ENCODE data around the gene ADAM12. TPM values are rescaled to one million over a fixed set of nuclear protein-coding genes. Genes with fewer than 3 reads are reported as not detected.
"Not testable (repeated sequence)": the region's sequence is repeated elsewhere in the genome, so short reads cannot be mapped to it uniquely, and the experiment has no call there.

Gene ADAM12
- total RNA-seq, 1 donor from 2014 or later: 14.4 TPM

DNA sequence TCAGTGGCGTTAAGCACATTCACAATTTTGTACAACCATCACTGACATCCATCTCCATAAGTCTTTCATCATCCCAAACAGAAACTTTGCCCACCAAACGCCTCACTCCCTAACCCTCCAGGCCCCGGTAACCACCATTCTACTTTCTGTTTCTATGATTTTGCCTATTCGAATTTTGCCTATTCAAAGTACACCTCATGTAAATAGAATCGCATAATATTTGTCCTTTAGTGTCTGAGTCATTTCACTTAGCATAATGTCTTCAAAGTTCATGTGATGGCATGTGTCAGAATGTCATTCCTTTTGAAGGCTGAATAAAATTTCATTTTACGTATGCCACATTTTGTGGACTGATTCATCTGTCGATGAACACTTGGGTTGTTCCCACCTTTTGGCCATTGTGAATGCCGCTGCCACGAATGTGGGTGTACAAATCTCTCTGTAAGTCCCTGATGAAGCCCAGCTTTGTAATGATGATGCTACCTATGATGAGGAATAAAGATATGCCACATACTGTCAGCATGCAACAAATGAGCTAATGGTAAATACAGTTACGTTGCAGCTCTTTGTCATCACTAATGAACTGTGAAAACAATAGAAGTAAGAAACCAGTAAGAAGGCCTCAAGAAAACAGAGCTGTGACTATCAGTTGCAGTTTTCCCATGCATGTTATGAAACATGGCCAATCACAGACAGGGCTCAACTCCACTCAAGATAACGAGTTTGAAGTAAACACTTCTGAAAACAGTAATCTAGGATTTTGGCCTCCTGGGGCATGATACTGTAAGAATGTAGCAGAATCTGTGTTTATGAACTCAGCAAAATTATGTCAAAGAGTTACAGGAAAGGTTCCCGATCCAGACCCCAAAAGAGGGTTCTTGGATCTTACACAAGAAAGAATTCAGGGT lies 120.0 kb downstream of the ADAM12 start:
- DNase-seq (ENCODE audit: low read depth): no peak

DNA sequence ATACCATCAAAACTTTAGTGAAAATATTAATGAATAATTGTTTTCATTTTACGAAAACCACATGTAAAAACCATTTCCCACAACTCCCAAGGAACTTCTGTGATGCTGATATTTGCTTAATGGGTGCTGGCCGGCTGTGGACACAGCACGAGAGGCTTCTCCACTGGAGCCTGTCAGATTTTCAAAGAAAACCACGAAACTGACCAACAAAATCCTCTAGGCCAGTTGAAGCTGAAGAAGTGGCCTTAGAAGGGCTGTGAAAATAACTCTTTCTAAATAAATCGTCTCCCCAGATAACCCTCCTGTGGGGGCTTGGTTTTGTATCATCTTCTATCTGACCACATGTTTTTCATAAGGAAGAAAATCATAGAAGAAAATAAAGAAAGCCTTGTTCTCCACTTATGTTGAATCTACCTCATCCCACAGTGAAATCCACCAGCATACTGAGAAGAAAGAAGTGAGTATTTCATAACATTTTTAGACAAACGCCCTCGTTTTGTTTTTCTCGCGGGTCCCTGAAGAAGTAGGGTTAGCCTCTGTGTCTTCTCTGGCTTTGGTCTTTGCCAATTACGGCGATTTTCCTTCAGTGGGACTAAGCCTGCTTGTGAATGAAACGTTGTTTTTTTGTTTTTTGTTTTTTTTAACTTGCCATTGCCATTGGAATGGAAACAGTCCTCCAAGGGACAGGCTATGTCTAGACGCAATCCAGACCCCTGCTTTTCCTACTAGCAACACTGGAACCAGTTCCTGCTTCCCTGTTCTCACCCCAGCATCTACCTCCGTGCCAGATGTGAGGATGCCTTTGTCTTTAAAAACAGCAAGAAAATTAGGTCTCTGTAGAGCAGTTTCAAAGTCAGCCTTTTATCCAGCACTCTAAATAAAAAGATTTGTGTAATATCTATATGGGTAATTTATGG lies 123.9 kb downstream of the ADAM12 start:
- DNase-seq (ENCODE audit: low read depth): peak; percentile 74

DNA sequence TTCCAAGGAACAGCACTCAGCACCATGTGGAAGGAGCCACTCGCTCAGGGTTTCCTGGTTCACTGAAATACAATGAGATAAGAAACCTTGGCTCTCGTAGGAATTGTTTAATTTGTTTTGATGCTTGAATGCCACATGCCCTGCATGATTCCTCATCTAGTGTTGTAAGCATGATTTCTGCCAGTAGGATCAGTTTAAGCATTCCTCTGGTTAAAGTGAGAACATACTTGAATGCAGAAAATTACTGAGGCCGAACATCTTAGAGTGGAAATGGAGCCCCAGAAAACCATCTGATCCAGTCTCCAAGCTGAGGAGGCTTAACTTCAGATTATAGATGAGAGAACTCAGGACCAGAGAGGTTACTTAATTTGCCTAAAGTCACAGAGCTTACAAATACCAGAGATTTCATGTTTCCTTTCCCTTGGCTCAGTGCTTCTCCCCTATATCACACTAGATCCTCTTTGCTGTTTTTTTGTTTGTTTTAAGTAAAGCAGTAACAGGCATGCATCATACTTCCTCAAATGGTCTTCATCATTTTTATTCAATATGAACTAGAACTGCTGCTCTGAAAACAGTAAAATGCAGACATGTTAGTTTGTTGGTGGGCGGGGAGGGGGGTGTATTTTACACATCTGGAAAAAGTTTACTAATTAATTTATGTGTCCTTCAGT lies 125.1 kb downstream of the ADAM12 start:
- DNase-seq (ENCODE audit: low read depth): no peak

DNA sequence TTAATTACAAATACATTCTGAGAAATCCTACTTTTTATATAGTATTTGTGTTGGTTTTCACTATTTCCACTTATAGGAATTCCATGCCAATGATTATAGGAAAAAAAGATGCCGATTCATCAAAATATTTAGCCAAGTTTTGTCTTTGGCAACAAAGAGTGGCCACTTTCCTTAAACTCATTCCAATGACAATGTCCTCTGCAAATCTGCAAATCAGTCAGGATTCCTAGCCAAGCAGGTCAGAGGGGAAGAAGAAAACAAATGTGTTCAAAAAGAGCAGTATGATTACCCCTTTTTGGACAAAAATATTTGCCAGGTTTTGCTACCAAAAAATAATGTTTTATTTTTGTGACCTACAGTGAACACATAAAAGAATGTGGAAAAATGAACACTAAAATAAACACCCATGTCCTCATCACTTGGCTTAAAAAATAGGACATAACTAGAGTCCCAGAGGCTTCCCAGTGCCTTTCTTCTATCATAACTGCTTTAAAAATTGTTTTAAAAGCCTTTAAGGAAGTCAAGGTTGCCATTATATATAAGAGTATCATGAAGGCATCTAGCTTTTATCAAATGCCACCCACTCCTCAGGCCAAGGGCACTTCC lies 125.9 kb downstream of the ADAM12 start:
- DNase-seq (ENCODE audit: low read depth): no peak

DNA sequence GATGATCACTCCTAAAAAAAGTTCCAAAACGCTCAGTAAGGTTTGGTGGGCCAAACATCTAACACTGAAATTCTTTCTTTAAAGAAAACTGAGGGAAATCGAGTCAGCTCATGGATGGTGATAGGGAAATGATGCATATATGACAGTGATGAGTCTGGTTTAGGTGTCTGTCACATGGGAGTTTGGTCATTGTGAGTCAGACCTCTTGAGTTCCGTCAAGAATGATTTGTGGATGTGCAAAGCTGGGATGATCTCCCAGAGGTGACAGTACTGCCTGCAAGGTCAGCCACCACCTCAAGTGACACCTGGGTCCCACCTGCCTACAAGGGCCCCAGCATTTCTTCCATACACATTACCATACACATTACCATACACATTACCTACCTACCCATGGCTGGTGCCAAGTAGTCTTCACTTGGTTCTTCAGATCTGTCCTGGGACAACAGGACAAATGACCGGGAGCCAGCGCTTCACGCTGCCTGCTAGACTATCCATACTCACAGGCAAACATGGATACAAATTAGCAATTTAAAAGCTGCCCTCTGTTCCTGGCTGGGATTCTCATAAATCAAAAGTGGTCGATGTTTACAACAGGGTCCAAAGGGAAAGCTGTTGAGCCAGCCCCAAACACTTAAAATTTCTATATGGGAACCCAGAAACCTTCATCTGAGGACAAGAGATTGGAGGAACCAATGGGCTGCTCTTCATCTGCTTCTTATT lies 128.4 kb downstream of the ADAM12 start:
- no peak for DNase-seq (ENCODE audit: low read depth)

DNA sequence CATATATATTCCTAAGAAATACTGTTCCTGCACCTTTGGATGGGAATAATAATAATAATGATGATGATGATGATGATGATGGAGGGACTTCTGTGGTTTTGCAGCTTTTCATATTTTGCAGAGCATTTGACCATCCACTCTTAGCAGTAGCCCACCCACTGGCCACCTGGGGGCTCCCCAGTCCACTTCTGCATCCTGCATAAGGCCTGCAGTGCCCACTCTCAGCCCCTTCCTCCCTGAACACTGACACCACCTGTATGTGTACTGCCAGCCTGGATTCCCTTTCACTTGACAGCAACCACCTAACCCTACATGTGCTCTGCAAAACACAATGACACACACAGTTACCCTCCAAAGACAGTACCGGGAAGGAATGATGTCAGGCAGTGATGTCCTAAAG lies 131.4 kb downstream of the ADAM12 start:
- DNase-seq (ENCODE audit: low read depth): no peak

DNA sequence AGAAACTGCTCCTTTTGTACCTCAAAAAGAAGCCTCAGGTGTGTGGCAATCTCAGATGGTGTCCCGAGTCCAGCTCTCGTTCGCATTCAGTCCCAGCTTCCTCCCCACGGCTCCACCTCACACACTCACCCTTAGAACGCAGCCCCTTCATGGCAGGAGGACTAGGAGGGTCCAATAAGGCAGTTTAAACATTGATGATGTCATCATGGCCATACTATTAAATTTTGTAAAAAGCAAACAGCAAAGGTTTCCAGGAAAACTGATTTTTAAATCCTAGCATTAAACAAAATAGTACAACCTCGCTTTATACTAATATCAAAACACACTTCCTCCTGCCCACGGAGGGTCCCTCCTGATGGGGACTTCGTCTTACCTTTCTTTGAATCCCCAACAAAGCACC lies 133.0 kb downstream of the ADAM12 start:
- DNase-seq (ENCODE audit: low read depth): no peak

DNA sequence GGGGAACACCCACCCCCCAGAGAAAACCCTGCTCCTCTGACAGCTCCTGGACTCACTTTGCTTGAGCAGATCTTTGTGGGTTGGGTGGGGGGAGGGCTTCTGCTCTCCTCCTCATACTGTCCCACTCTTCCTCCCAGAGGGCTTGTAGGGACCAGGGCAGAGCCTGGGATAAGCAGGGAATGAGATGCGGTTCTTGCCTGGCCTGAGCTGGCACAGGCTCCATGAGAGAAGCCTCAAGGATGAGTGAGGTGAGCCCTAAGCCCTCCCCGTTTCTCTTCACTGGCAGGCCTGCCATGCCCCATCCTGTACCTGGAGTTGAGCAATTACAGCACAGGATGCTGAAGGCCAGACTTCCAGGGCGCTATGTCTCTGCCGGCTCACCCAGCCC lies 134.7 kb downstream of the ADAM12 start:
- no peak for DNase-seq (ENCODE audit: low read depth)

DNA sequence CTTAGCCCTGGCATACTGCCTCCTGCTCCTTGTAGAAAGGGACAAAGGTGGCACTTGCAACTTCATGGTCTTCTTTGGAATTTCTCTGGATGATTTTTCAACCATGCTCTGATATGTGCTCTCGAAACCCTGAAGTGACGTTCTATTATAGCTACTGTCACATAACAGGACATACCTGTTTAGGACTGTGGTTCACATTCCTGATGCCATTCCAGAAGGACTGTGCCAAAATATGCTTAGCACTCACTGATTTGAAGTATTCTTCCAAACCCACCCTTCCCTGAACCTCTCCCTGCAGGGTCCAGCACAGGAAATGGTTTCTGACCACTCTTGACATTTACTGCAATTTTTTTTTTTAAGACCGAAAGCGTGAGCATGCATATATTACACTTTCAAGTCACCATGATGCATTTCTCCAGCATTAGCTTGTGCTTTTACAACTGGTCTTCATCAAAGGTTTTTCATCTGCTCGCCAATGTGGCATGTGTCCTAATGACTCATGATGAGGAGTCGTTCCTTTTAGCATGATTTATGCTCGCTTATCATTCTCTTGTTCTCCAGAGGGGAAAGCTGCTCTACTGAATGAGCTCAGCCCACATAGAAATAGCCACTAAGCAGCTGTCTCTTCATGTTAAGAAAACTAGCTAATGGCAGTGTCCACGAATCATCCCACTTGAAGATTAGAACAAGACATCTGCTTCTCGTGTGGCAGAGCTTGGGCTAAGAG lies 135.2 kb downstream of the ADAM12 start:
- peak; percentile 97 for DNase-seq (ENCODE audit: low read depth)

DNA sequence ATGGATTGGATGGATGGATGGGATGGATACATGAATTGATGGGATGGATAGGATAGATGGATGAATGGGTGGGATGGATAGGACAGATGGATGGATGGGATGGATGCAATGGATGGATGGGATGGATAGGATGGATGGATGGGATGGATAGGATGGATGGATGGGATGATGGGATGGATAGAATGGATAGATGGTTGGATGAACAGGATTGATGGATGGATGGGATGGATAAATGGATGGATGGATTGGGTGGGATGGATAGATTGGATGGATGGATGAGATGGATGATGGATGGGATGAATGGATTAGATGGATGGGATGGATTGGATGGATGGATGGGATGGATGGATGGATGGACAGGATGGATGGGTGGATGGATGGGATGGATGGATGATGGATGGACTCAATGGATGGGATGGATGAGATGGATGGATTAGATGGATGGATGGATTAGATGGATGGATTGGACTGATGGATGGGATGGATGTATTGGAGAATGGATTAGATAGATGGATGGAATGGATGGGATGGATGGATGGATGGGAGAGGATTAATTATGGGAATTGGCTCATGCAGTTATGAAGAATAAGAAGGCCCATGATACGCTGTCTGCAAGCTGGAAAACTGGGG lies 136.4 kb downstream of the ADAM12 start:
- no peak for DNase-seq (ENCODE audit: low read depth)

DNA sequence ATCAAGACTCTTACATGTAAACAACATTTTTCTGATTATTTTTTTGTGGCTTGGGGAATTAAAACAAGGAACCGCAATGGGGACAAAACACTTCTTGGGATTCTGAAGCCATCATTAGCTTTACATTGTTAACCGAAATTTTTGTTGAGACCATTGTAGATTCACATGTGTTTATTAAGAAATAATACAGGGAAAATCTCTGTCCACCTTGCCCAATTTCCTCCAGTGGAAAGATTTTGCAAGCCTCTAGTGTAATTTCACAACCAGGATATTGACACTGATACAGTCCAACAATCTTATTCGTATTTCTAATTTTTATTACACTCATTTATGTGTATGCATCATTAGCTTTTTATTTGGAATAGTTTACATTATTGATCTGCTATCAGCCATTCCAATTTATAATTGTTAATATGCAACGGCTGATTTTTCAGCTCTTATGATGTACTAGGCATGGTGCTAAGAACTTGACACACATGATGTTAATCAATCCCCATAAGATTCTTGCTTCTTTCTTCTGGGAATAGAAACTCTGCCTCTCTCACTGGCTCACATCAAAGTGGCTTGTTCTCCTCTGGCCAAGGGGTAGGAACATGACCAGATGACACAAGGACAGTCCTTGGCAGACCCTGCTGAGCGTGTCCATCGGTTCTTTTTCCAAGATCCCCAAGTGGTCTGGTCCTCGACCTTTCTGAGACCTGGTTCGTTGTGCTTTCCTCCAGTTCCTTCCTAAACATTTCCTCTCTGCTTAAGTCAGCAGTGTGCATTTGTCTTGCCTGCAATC lies 137.6 kb downstream of the ADAM12 start:
- no peak for DNase-seq (ENCODE audit: low read depth)

DNA sequence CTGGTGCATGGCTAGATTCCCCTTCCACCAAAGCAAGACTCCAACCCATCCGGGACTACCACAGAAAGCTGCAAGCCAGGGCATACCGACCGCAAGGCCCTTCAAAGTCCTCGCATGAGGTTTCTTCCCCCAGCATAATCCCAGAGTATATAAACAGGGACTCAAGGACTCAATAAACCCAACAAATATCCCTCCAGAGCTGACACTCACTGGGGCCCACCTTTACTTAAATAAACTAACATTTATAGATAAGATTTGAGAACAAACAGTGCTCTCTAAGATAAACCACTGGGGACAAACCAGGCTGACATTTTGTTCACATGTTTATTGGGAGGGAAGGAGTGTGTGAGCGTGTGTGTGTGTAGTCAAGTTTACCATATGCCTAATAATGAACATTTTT lies 138.2 kb downstream of the ADAM12 start:
- no peak for DNase-seq (ENCODE audit: low read depth)

DNA sequence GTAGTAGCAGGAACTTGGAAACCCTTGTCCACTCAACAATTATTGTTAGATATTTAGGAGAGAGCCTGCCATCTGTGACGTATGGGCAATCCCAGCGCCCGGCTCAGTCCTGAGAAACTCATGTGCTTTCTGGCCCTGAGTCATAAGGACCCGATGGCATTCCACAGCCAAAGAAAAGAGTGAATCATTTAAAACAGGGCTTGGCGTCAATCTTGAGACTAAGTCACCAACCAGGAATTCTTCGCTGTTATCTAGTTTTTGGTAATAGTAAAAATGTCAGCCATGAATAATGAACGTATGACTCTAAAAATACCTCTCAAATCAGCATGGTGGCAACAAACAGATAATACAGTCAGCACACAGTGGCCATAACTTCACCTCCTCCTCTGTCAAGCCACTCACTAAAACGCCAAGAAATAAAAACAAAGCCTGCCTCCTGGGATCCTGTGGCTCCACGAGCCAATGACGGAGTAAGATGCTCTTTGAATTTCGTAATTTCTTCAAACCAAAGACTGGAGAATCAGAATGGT lies 140.8 kb downstream of the ADAM12 start:
- DNase-seq (ENCODE audit: low read depth): peak; percentile 94

DNA sequence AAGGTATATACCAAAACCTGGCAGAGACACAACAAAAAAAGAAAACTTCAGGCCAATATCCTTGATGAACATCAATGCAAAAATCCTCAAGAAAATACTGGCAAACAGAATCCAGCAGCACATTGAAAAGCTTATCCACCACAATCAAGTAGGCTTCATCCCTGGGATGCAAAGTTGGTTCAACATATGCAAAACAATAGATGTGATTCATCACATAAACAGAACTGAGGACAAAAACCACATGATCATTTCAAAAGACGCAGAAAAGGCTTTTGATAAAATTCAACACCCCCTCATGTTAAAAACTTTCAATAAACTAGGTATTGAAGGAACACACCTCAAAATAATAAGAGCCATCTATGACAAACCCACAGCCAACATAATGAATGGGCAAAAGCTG lies 141.9 kb downstream of the ADAM12 start:
- not testable (repeated sequence) for DNase-seq (ENCODE audit: low read depth)

DNA sequence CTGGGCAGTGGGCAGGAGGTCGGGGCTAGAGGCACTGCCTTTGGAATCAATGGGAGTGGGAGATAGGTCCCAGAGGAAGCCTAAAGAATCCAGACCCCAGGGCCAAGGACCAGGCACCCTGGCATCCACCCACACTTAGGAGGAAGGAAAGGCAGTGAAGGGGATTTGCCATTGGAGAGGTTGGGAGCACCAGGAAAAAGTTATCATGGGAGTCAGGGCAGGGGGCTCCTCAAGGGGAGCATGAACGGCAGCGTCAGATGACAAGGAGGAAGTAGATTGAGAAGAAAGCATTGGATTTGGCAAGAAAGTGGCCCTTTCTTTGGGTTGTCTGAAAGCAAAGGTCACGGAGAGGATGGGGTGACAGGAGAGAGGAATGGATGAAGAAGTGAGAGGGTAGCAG lies 142.8 kb downstream of the ADAM12 start:
- DNase-seq (ENCODE audit: low read depth): no peak

DNA sequence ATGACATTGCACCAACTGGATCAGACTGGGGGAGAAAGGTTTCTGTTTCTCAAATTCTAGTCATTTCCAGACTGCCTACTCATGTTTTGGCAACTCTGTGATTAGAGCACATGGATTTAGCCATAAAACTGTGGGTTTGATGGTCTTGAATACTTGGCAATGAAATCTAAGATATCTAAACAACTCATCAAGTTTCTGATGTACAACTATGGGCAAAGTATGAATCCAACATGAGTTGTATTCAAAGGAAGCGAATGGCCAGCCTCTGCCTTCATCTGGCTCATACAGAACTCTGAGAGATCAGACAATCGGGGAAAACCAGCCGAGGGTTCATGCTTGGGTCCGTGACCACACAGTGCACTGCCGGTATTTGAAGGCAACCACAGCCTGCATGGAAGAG lies 144.3 kb downstream of the ADAM12 start:
- DNase-seq (ENCODE audit: low read depth): peak; percentile 88

DNA sequence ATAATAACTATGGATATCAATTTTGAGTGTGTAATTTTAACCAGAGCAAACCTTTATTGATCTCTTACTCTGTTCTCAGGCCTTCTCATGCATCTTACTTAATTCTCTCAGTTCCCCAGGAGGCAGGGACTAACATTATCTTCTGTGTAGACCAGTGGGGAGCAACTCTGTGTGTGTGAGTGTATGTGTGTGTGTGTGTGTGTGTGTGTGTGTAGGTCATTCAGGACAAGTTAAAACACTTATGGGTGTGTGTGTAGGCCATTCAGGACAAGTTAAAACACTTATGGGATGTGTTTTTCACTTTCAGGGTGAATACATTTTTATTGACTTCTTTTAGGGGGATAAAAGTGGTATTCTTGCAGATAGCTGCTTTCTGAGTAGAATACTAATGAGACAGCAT lies 145.0 kb downstream of the ADAM12 start:
- no peak for DNase-seq (ENCODE audit: low read depth)
